Prostate gland (tissue), 2 donors: ENCODE results near the gene BTD. TPM values are rescaled to one million over a fixed set of nuclear protein-coding genes. Genes with fewer than 3 reads are reported as not detected.

Experiments used
- DNase-seq: peaks from one replicate; pipeline ENCODE4 v3.0.0-alpha.2; 2019; ENCODE audit warnings: low spot score
- H3K27ac ChIP-seq, 2 donors: fragments of 200-600 bp; sonication (generic); 2 replicates each; pipeline ENCODE4 v1.5.1; 2017 to 2019
- H3K27me3 ChIP-seq: fragments of 200-600 bp; sonication (generic); replicated peaks from 2 replicates; pipeline ENCODE4 v1.5.1; 2019; ENCODE audit not compliant: insufficient read depth
- H3K36me3 ChIP-seq, 2 donors: fragments of 200-600 bp; sonication (generic); 1 replicate in 1 of 2; 2 replicates in 1 of 2; pipeline versions ENCODE4 v1.5.1 to v1.8.1; 2017 to 2019
- H3K4me1 ChIP-seq: fragments of 200-600 bp; sonication (generic); replicated peaks from 2 replicates; pipeline ENCODE4 v1.5.1; 2019
- H3K4me3 ChIP-seq, 2 donors: fragments of 200-600 bp; sonication (generic); 2 replicates each; pipeline ENCODE4 v1.5.1; 2017 to 2019
- H3K9me3 ChIP-seq: fragments of 200-600 bp; sonication (generic); 2 replicates; pipeline ENCODE4 v1.5.1; 2017
- CTCF ChIP-seq, 4 experiments: fragments of 200-600 bp in 2 of 4; fragments of 450-650 bp in 2 of 4; sonication (generic) in 2 of 4; IDR thresholded peaks; 1 replicate in 3 of 4; 2 replicates in 1 of 4; pipeline ENCODE4 v1.5.1; 2016 to 2019; ENCODE audit warnings: antibody characterized with exemption in 4 of 4, mild to moderate bottlenecking in 2 of 4, moderate library complexity in 2 of 4
- POLR2A ChIP-seq: fragments of 450-650 bp; IDR thresholded peaks from one replicate; pipeline ENCODE4 v1.6.1; 2016; ENCODE audit warnings: antibody characterized with exemption, mild to moderate bottlenecking
- POLR2AphosphoS5 ChIP-seq: sonication (generic); formaldehyde crosslinking; IDR thresholded peaks from one replicate; pipeline ENCODE4 v1.6.1; 2017; ENCODE audit warnings: antibody characterized with exemption
- WGBS: methylation state at CpG from one replicate; pipeline ENCODE4 v1.1.5; 2018; 5-methylcytosine and 5-hydroxymethylcytosine counted together
- intact Hi-C: fragments of 100-400 bp; cut with DNase I; formaldehyde crosslinking; loops from one replicate; pipeline ENCODE4 v1.14.2; 2022
- total RNA-seq, 2 donors: library from RNA; depleted of rRNA; stranded (reverse); fragments of >200 nt; gene quantifications; one replicate each; pipeline ENCODE4 v1.1.0, GENCODE V29; 2016

The BTD gene
- total RNA-seq, 2 donors from 2014 or later: 34.4 to 42.7 TPM

DNA sequence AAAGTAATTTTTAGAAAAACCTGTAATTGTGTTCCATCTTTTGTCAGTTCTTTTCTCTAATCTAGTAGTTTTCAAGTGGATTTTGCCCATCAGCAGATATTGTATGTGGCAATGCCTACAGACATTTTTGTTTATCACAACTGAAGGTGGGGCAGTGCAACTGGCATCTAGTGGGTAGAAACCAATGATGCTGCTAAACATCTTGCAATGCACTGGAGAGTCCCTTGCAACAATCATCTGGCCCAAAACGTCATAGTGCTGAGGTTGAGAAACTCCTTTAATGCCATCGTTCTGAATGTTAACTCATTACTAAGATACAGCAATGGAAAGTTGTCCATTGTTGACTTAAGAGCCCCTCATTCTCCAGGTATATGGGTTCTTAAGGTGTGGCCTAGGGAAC is 80.1 kb downstream of the BTD start:
- H3K36me3 ChIP-seq: no peaks in the 10 kb centered on the region
- WGBS: 92% methylated on average over 2 of the region's 2 CpGs
- no peak overlapping the region for H3K27ac ChIP-seq
- no peaks in the 10 kb centered on the region for H3K27me3 ChIP-seq
- TF ChIP-seq POLR2AphosphoS5: no peak
- no peak for TF ChIP-seq CTCF (IDR thresholded peaks at IDR 0.05)
- no peak for TF ChIP-seq POLR2A
- no peaks in the 10 kb centered on the region for H3K9me3 ChIP-seq
- H3K4me1 ChIP-seq: peaks cover 10% of the 10 kb centered on the region
- intact Hi-C loops: no loop called here
- no peak overlapping the region for H3K4me3 ChIP-seq
- no peak for DNase-seq

- intact Hi-C loops: no loop called here
- Histone ChIP-seq H3K4me3 (no peak overlapping the region), H3K36me3 (no peaks in the 10 kb centered on the region), H3K27ac (no peak overlapping the region), H3K27me3 (no peaks in the 10 kb centered on the region), H3K9me3 (no peaks in the 10 kb centered on the region), H3K4me1 (peaks cover 10% of the 10 kb centered on the region)
- no peak for DNase-seq
- 17% methylated on average over 3 of the region's 3 CpGs for WGBS
- TF ChIP-seq POLR2AphosphoS5: no peak
- TF ChIP-seq CTCF (IDR thresholded peaks at IDR 0.05): no peak
- TF ChIP-seq POLR2A: no peak
These were observed 81.1 kb downstream of the BTD start for GRCh38 chr3:15682561-15683185.

DNA sequence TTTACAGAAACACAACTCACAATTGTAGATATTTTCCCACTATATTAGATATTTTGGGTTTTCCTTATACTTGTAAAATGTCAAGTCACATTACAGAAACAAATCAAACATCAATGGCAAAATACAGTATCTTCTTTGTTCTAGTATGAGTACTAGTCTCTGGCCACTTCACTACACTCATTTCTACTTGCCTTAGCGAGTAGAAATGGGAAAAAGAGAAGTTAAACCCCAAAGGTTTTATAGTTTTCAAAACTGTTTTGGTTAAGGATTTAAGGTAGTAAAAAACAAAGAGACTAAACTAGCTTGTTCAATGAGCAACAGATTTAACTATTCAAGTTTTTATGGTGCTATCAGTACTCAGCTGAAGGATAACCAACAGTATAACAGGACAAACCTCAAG is 81.7 kb downstream of the BTD start:
- no peaks in the 10 kb centered on the region for H3K9me3 ChIP-seq
- no peak for DNase-seq
- intact Hi-C loops: no loop called here
- WGBS: 76% methylated on average over 1 of the region's 1 CpG
- TF ChIP-seq CTCF (IDR thresholded peaks at IDR 0.05) (no peak), POLR2A (no peak), POLR2AphosphoS5 (no peak)
- H3K36me3 ChIP-seq: no peaks in the 10 kb centered on the region
- H3K4me1 ChIP-seq: peaks cover 10% of the 10 kb centered on the region
- H3K27ac ChIP-seq: peak overlapping the region in 1 of 2 donors; percentile 10
- no peak overlapping the region for H3K4me3 ChIP-seq
- no peaks in the 10 kb centered on the region for H3K27me3 ChIP-seq

DNA sequence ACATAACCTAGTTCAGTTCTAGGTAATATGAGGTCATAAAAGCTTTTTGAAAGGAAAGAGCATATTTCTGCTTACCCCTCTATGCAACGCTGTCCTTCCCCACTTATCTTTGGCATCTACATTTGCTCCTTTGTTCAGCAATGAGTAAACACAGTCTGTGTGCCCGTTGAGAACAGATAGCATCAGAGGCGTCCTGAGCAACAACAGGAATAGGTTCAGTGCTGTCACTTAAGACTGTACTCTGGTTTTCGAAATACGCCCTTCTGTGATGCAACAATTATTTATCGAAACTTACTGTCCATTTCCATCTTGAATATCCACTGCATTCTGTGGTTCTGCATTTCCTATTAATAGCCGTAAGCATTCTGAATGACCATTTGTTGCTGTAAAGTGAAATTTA is 84.4 kb downstream of the BTD start:
- peak; percentile 43 for DNase-seq
- WGBS: 19% methylated on average over 7 of the region's 7 CpGs
- intact Hi-C loops: no loop called here
- no peak overlapping the region for H3K4me3 ChIP-seq
- peaks cover 10% of the 10 kb centered on the region for H3K4me1 ChIP-seq
- no peaks in the 10 kb centered on the region for H3K9me3 ChIP-seq
- H3K36me3 ChIP-seq: no peaks in the 10 kb centered on the region
- TF ChIP-seq CTCF (IDR thresholded peaks at IDR 0.05) (no peak), POLR2AphosphoS5 (peak; percentile 79), POLR2A (no peak)
- H3K27me3 ChIP-seq: no peaks in the 10 kb centered on the region
- peak overlapping the region in 1 of 2 donors; percentile 26 for H3K27ac ChIP-seq

DNA sequence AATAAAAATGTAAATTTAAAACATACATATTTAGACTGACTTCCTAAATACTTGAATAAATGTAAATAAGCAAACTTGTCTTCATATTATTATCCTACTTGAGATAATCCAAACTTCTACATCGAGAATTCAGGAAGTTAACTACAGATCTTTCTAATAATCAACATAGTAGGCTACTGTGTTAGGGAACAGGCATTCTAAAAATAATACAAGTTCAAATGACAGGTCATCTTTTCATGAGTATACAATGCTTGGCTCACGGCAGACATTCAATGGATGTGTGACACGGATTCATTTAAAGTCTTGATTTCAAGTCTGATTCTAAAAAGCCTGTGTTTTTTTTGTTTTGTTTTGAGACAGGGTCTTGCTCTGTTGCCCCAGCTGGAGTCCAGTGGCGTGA is 88.7 kb downstream of the BTD start:
- 91% methylated on average over 4 of the region's 4 CpGs for WGBS
- TF ChIP-seq POLR2A (no peak), POLR2AphosphoS5 (no peak), CTCF (IDR thresholded peaks at IDR 0.05) (no peak)
- intact Hi-C loops: no loop called here
- DNase-seq: no peak
- no peak overlapping the region for H3K4me3 ChIP-seq
- H3K27me3 ChIP-seq: no peaks in the 10 kb centered on the region
- peaks cover 4% of the 10 kb centered on the region for H3K4me1 ChIP-seq
- H3K36me3 ChIP-seq: no peaks in the 10 kb centered on the region
- no peak overlapping the region for H3K27ac ChIP-seq
- no peaks in the 10 kb centered on the region for H3K9me3 ChIP-seq
